Measurements from ENCODE around the gene LOXL3. TPM values are rescaled to one million over a fixed set of nuclear protein-coding genes. Genes with fewer than 3 reads are reported as not detected.

Gene LOXL3
- polyA plus RNA-seq, 1 donor from 2014 or later = 20.1 TPM

DNA sequence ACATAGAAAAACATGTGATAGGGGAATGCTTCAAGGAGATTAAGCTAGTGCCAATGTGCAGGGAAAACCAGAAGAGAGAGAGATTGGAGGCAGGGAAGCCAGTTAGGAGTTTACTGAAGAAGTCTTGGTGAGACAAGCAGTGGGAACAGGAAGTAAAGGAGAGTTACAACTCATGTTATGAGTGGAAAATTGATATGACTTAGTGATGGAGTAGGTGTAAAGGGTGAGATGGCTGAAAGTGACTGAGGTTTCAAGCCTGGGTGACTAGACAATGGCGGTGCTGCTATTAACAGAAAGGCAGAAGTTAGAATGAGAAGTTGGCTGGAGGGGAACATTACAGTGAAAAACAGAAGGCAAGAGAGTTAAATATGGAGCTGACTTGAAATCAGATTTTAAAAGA is 17.3 kb upstream of the LOXL3 start:
- H3K4me3 ChIP-seq (ENCODE audit: low read length) = no peak overlapping the region
- no peaks in the 10 kb centered on the region for H4K20me1 ChIP-seq (ENCODE audit: insufficient read depth)
- H3K27ac ChIP-seq (ENCODE audit: low read length) = no peak overlapping the region
- H3K9ac ChIP-seq (ENCODE audit: low read length) = no peak overlapping the region
- no peaks in the 10 kb centered on the region for H3K79me2 ChIP-seq (replicated peaks; ENCODE audit: insufficient read depth, low read length)
- no peaks in the 10 kb centered on the region for H3K9me2 ChIP-seq (ENCODE audit: insufficient read depth, low read length)
- no peak overlapping the region for H3K4me2 ChIP-seq (ENCODE audit: low read length)
- H2AFZ ChIP-seq (ENCODE audit: low read depth, low read length) = no peak overlapping the region
- TF ChIP-seq, protein P1, sequence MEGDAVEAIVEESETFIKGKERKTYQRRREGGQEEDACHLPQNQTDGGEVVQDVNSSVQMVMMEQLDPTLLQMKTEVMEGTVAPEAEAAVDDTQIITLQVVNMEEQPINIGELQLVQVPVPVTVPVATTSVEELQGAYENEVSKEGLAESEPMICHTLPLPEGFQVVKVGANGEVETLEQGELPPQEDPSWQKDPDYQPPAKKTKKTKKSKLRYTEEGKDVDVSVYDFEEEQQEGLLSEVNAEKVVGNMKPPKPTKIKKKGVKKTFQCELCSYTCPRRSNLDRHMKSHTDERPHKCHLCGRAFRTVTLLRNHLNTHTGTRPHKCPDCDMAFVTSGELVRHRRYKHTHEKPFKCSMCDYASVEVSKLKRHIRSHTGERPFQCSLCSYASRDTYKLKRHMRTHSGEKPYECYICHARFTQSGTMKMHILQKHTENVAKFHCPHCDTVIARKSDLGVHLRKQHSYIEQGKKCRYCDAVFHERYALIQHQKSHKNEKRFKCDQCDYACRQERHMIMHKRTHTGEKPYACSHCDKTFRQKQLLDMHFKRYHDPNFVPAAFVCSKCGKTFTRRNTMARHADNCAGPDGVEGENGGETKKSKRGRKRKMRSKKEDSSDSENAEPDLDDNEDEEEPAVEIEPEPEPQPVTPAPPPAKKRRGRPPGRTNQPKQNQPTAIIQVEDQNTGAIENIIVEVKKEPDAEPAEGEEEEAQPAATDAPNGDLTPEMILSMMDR (IDR thresholded peaks at IDR 0.05; ENCODE audit: poor library complexity, severe bottlenecking) = no peak
- no peak for TF ChIP-seq POLR2AphosphoS5 (IDR thresholded peaks at IDR 0.05)
- no peak for TF ChIP-seq MXI1 (conservative IDR thresholded peaks at IDR 0.05; ENCODE audit: poor library complexity, severe bottlenecking)
- no peak for TF ChIP-seq TAF1 (IDR thresholded peaks at IDR 0.05; ENCODE audit: low read depth)
- TF ChIP-seq RAD21 (conservative IDR thresholded peaks at IDR 0.05) = no peak
- H3K9me3 ChIP-seq (ENCODE audit: low read length) = no peaks in the 10 kb centered on the region
- no peaks in the 10 kb centered on the region for H3K36me3 ChIP-seq (ENCODE audit: insufficient read depth, low read length)
- no peaks in the 10 kb centered on the region for H3K27me3 ChIP-seq (ENCODE audit: insufficient read depth, low read depth, low read length)
- H3F3A ChIP-seq (ENCODE audit: insufficient read depth, low read length, poor library complexity, severe bottlenecking) = no peaks in the 10 kb centered on the region

DNA sequence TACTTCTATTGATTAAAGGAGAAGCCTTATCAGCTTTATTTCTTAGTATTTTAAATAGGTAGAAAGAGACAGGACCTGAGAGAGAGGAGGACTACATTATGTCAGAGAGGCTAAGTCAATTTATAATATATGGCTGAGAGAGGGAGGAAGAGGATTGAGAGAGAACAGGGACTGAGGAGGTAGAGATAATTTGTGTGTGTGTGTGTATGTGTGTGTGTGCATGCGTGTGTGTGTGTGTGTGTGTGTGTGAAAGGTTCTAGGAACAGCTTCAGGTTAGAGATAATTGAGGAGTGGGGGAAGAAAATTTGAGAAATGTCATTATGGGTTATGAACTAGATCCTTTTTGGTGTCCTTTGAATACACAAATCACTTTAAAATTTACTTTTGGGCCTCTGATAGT is 15.9 kb upstream of the LOXL3 start:
- Histone ChIP-seq H3K9me2 (ENCODE audit: insufficient read depth, low read length) (no peaks in the 10 kb centered on the region), H3K9ac (ENCODE audit: low read length) (no peak overlapping the region), H3K4me3 (ENCODE audit: low read length) (no peak overlapping the region), H3K36me3 (ENCODE audit: insufficient read depth, low read length) (no peaks in the 10 kb centered on the region), H2AFZ (ENCODE audit: low read depth, low read length) (no peak overlapping the region), H3K4me2 (ENCODE audit: low read length) (no peak overlapping the region), H3F3A (ENCODE audit: insufficient read depth, low read length, poor library complexity, severe bottlenecking) (no peaks in the 10 kb centered on the region), H3K79me2 (replicated peaks; ENCODE audit: insufficient read depth, low read length) (no peaks in the 10 kb centered on the region), H3K9me3 (ENCODE audit: low read length) (no peaks in the 10 kb centered on the region), H3K27me3 (ENCODE audit: insufficient read depth, low read depth, low read length) (no peaks in the 10 kb centered on the region), H3K27ac (ENCODE audit: low read length) (no peak overlapping the region), H4K20me1 (ENCODE audit: insufficient read depth) (no peaks in the 10 kb centered on the region)
- no peak for TF ChIP-seq EZH2 (IDR thresholded peaks at IDR 0.05; ENCODE audit: borderline replicate concordance, insufficient read depth, low read length, poor library complexity, severe bottlenecking)
- TF ChIP-seq SMC3 (conservative IDR thresholded peaks at IDR 0.05; ENCODE audit: poor library complexity) = no peak
- no peak for TF ChIP-seq EP300 (conservative IDR thresholded peaks at IDR 0.05; ENCODE audit: poor library complexity, severe bottlenecking)
- TF ChIP-seq, protein P1 (IDR thresholded peaks at IDR 0.05; ENCODE audit: poor library complexity, severe bottlenecking) = no peak
- TF ChIP-seq TAF1 (IDR thresholded peaks at IDR 0.05; ENCODE audit: low read depth) = no peak

DNA sequence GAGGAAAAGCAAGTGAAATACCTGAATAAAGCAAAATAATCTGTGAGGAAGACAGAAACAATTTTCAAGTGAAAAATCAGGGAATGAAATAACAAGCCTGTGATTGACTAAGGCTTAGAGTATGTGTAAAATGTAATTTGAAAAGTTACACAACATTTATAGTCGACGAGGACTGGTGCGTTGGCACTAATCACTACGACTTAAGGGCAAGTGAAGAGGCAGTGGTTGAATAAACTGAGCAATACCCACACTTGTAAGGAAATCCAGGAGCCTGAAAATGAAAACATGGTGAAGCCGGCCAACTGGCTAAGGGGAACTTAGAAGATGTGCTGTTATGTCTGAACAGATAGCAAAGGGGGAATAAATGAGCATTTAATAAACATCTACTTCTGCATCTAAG is 14.1 kb upstream of the LOXL3 start:
- TF ChIP-seq POLR2AphosphoS5 (IDR thresholded peaks at IDR 0.05) (no peak), TAF1 (IDR thresholded peaks at IDR 0.05; ENCODE audit: low read depth) (no peak), EZH2 (IDR thresholded peaks at IDR 0.05; ENCODE audit: borderline replicate concordance, insufficient read depth, low read length, poor library complexity, severe bottlenecking) (no peak)
- TF ChIP-seq, protein P2, sequence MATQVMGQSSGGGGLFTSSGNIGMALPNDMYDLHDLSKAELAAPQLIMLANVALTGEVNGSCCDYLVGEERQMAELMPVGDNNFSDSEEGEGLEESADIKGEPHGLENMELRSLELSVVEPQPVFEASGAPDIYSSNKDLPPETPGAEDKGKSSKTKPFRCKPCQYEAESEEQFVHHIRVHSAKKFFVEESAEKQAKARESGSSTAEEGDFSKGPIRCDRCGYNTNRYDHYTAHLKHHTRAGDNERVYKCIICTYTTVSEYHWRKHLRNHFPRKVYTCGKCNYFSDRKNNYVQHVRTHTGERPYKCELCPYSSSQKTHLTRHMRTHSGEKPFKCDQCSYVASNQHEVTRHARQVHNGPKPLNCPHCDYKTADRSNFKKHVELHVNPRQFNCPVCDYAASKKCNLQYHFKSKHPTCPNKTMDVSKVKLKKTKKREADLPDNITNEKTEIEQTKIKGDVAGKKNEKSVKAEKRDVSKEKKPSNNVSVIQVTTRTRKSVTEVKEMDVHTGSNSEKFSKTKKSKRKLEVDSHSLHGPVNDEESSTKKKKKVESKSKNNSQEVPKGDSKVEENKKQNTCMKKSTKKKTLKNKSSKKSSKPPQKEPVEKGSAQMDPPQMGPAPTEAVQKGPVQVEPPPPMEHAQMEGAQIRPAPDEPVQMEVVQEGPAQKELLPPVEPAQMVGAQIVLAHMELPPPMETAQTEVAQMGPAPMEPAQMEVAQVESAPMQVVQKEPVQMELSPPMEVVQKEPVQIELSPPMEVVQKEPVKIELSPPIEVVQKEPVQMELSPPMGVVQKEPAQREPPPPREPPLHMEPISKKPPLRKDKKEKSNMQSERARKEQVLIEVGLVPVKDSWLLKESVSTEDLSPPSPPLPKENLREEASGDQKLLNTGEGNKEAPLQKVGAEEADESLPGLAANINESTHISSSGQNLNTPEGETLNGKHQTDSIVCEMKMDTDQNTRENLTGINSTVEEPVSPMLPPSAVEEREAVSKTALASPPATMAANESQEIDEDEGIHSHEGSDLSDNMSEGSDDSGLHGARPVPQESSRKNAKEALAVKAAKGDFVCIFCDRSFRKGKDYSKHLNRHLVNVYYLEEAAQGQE (IDR thresholded peaks at IDR 0.05; ENCODE audit: borderline replicate concordance) = no peak
- no peak overlapping the region for H3K9ac ChIP-seq (ENCODE audit: low read length)
- H3K79me2 ChIP-seq (replicated peaks; ENCODE audit: insufficient read depth, low read length) = no peaks in the 10 kb centered on the region
- H3K36me3 ChIP-seq (ENCODE audit: insufficient read depth, low read length) = no peaks in the 10 kb centered on the region
- H3K9me2 ChIP-seq (ENCODE audit: insufficient read depth, low read length) = no peaks in the 10 kb centered on the region
- H4K20me1 ChIP-seq (ENCODE audit: insufficient read depth) = no peaks in the 10 kb centered on the region
- no peaks in the 10 kb centered on the region for H3F3A ChIP-seq (ENCODE audit: insufficient read depth, low read length, poor library complexity, severe bottlenecking)
- H3K27me3 ChIP-seq (ENCODE audit: insufficient read depth, low read depth, low read length) = no peaks in the 10 kb centered on the region
- H3K27ac ChIP-seq (ENCODE audit: low read length) = no peak overlapping the region
- H3K9me3 ChIP-seq (ENCODE audit: low read length) = no peaks in the 10 kb centered on the region
- H3K4me2 ChIP-seq (ENCODE audit: low read length) = no peak overlapping the region
- H2AFZ ChIP-seq (ENCODE audit: low read depth, low read length) = no peak overlapping the region
- H3K4me3 ChIP-seq (ENCODE audit: low read length) = no peak overlapping the region
